Transverse colon (tissue), 3 donors: ENCODE measurements around the gene RAB1A.

Experiments
- CTCF ChIP-seq, 5 experiments: fragments of 200-600 bp in 3 of 5; fragments of 450-650 bp in 2 of 5; sonication (generic) in 3 of 5; IDR thresholded peaks; 1 replicate in 2 of 5; 2 replicates in 3 of 5; pipeline ENCODE4 v1.5.1; 2016 to 2017; ENCODE audit warnings: antibody characterized with exemption in 5 of 5, inconsistent platforms in 3 of 5, mild to moderate bottlenecking in 2 of 5, moderate library complexity in 1 of 5
- EP300 ChIP-seq: sonication (generic); formaldehyde crosslinking; IDR thresholded peaks from one replicate; pipeline ENCODE4 v1.6.1; 2017; ENCODE audit warnings: antibody characterized with exemption, low read depth

- no peak for TF ChIP-seq CTCF (IDR thresholded peaks at IDR 0.05)
- no peak for TF ChIP-seq EP300
Measured at GRCh38 chr2:65169760-65170136, 39.8 kb upstream of the RAB1A start.
